Left renal pelvis (tissue), 4 donors: ENCODE data around the gene DGKA. TPM values are rescaled to one million over a fixed set of nuclear protein-coding genes. Genes with fewer than 3 reads are reported as not detected.
A peak's percentile ranks its signal among the peaks of the same experiment; 100 is the strongest.
"Not testable (repeated sequence)": the region's sequence is repeated elsewhere in the genome, so short reads cannot be mapped to it uniquely, and the experiment has no call there.

ENCODE experiments used
- DNase-seq, 4 donors: peaks; one replicate each; pipeline ENCODE4 v3.0.0-alpha.2; 2013; ENCODE audit warnings: low read depth in 4 of 4, low spot score in 3 of 4
- polyA plus RNA-seq, 4 donors: library from polyadenylated mRNA; unstranded; fragments of 120-200 nt; gene quantifications; one replicate each; pipeline ENCODE4 v1.2.1, GENCODE V29; 2013; ENCODE audit not compliant: insufficient read length in 4 of 4

The DGKA gene
- polyA plus RNA-seq, 4 donors: 18.2 to 28.1 (median 23.5) TPM

GRCh38 chr12:55995366-55995765, 64.4 kb downstream of the DGKA start:
- no peak for DNase-seq

GRCh38 chr12:55996201-55996714, 65.3 kb downstream of the DGKA start:
- no peak for DNase-seq

- peak; percentile 93 to 95 (median 94) for DNase-seq
Measured at GRCh38 chr12:55996715-55997534, 66.0 kb downstream of the DGKA start, which contains the start of gene SUOX. SUOX (plus strand) TSS chr12:55997276; CDS start chr12:56002222, 4,946 bp downstream.

GRCh38 chr12:55997535-55997859, 66.5 kb downstream of the DGKA start:
- no peak for DNase-seq

GRCh38 chr12:55999522-55999921, 68.6 kb downstream of the DGKA start:
- not testable (repeated sequence) for DNase-seq

GRCh38 chr12:55999999-56000540, 69.1 kb downstream of the DGKA start:
- DNase-seq: not testable (repeated sequence)

GRCh38 chr12:56001487-56002100, 70.6 kb downstream of the DGKA start:
- DNase-seq: no peak

DNA sequence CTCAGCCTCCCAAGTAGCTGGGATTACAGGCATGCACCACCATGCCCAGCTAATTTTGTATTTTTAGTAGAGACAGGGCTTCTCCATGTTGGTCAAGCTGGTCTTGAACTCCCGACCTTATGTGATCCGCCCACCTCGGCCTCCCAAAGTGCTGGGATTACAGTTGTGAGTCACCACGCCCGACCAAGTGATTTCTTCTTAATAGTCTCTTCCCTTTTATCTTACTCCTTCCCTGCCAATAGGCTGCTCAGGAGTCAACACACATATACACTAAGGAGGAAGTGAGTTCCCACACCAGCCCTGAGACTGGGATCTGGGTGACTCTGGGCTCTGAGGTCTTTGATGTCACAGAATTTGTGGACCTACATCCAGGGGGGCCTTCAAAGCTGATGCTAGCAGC, 72.4 kb downstream of the DGKA start:
- not testable (repeated sequence) for DNase-seq

Other genes with a start within 250 kb of the DGKA start
- 10 to 100 TPM; 21.1 to 46.5 (median 39.0) TPM for gene ITGA7, start 223.3 kb upstream of the DGKA start, polyA plus RNA-seq
- 100 to 1,000 TPM in 3 of 4 donors, 10 to 100 TPM in 1; 79.4 to 122 (median 114) TPM for gene BLOC1S1, start 215.1 kb upstream of the DGKA start, polyA plus RNA-seq
- gene RDH5, start 210.8 kb upstream of the DGKA start, polyA plus RNA-seq: 10 to 100 TPM in 3 of 4 donors, 1 to 10 TPM in 1; 8.4 to 38.2 (median 21.1) TPM
- 100 to 1,000 TPM; 617 to 773 (median 715) TPM for gene CD63, start 202.2 kb upstream of the DGKA start, polyA plus RNA-seq
- gene GDF11, start 188.0 kb upstream of the DGKA start, polyA plus RNA-seq: 10 to 100 TPM; 21.1 to 26.2 (median 23.8) TPM
- 100 to 1,000 TPM; 101 to 141 (median 116) TPM for gene SARNP, start 113.4 kb upstream of the DGKA start, polyA plus RNA-seq
- 10 to 100 TPM; 17.7 to 35.6 (median 34.0) TPM for gene ORMDL2, start 113.1 kb upstream of the DGKA start, polyA plus RNA-seq
- gene DNAJC14, start 101.6 kb upstream of the DGKA start, polyA plus RNA-seq: 10 to 100 TPM; 31.7 to 43.6 (median 39.2) TPM
- gene MMP19, start 88.2 kb upstream of the DGKA start, polyA plus RNA-seq: 1 to 10 TPM in 3 of 4 donors, under 1 TPM in 1; 0.99 to 9.0 (median 1.1) TPM
- 10 to 100 TPM; 28.1 to 39.1 (median 35.7) TPM for gene PYM1, start 3.3 kb upstream of the DGKA start, polyA plus RNA-seq
- gene PMEL, start 34.9 kb downstream of the DGKA start, polyA plus RNA-seq: 1 to 10 TPM; 2.0 to 4.2 (median 3.2) TPM
- gene CDK2, start 35.7 kb downstream of the DGKA start, polyA plus RNA-seq: 10 to 100 TPM; 58.8 to 71.5 (median 66.9) TPM
- 100 to 1,000 TPM; 140 to 172 (median 166) TPM for gene RAB5B, start 42.9 kb downstream of the DGKA start, polyA plus RNA-seq
- 10 to 100 TPM; 34.7 to 50.6 (median 45.9) TPM for gene SUOX, start 66.1 kb downstream of the DGKA start, polyA plus RNA-seq
- gene IKZF4, start 89.9 kb downstream of the DGKA start, polyA plus RNA-seq: 10 to 100 TPM; 16.3 to 24.3 (median 17.7) TPM
- 100 to 1,000 TPM in 3 of 4 donors, 10 to 100 TPM in 1; 92.7 to 593 (median 231) TPM for gene RPS26, start 110.8 kb downstream of the DGKA start, polyA plus RNA-seq
- gene ERBB3, start 149.0 kb downstream of the DGKA start, polyA plus RNA-seq: 100 to 1,000 TPM in 1 of 4 donors, 10 to 100 TPM in 2, 1 to 10 TPM in 1; 6.8 to 103 (median 77.2) TPM
- gene PA2G4, start 173.4 kb downstream of the DGKA start, polyA plus RNA-seq: 100 to 1,000 TPM; 104 to 166 (median 154) TPM
- 1,000 to 10,000 TPM; 4,554 to 5,864 (median 4,890) TPM for gene RPL41, start 185.5 kb downstream of the DGKA start, polyA plus RNA-seq
- 1 to 10 TPM; 4.7 to 6.5 (median 5.7) TPM for gene ZC3H10, start 187.1 kb downstream of the DGKA start, polyA plus RNA-seq
- 10 to 100 TPM; 66.2 to 79.3 (median 74.2) TPM for gene ESYT1, start 197.1 kb downstream of the DGKA start, polyA plus RNA-seq
- gene MYL6B, start 221.4 kb downstream of the DGKA start, polyA plus RNA-seq: 100 to 1,000 TPM; 138 to 185 (median 160) TPM
- gene MYL6, start 227.2 kb downstream of the DGKA start, polyA plus RNA-seq: 1,000 to 10,000 TPM; 1,577 to 1,968 (median 1,895) TPM